Gastroesophageal sphincter (tissue), 3 donors: ENCODE data around the gene MMS22L.

Experiments
- EP300 ChIP-seq: sonication (generic); formaldehyde crosslinking; IDR thresholded peaks from one replicate; pipeline ENCODE4 v1.6.1; 2017; ENCODE audit warnings: antibody characterized with exemption, mild to moderate bottlenecking
- POLR2A ChIP-seq, 2 donors: fragments of 450-650 bp; IDR thresholded peaks; one replicate each; pipeline ENCODE4 v1.6.1; 2017; ENCODE audit warnings: antibody characterized with exemption in 2 of 2, mild to moderate bottlenecking in 2 of 2, moderate library complexity in 1 of 2
- POLR2AphosphoS5 ChIP-seq: sonication (generic); formaldehyde crosslinking; IDR thresholded peaks from one replicate; pipeline ENCODE4 v1.6.1; 2017; ENCODE audit warnings: antibody characterized with exemption
- TF ChIP-seq, protein P1 (sequence below), 4 experiments: fragments of 200-600 bp in 2 of 4; fragments of 450-650 bp in 2 of 4; sonication (generic) in 1 of 4; IDR thresholded peaks; one replicate each; pipeline ENCODE4 v1.5.1; 2017 to 2019; ENCODE audit warnings: antibody characterized with exemption in 4 of 4, mild to moderate bottlenecking in 2 of 4, moderate library complexity in 2 of 4

DNA sequence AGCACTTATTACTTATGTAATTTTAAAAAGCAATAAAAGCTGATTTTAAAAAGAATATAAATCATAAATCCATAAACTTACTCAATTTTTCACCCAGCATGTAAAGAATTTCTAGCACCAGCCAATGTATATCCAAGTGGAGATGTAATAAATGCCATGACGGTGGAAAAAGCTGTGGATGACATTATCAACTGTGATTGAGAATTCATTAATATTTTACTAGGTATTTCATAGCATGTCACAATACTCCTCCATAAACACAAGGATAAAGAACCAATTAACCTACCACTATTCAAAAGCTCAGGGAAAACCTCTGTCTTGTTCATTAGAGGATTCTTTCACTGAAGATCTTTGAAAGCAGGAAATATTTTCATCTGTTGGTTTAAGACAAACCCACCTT is 13.2 kb downstream of the MMS22L start:
- TF ChIP-seq, protein P1, sequence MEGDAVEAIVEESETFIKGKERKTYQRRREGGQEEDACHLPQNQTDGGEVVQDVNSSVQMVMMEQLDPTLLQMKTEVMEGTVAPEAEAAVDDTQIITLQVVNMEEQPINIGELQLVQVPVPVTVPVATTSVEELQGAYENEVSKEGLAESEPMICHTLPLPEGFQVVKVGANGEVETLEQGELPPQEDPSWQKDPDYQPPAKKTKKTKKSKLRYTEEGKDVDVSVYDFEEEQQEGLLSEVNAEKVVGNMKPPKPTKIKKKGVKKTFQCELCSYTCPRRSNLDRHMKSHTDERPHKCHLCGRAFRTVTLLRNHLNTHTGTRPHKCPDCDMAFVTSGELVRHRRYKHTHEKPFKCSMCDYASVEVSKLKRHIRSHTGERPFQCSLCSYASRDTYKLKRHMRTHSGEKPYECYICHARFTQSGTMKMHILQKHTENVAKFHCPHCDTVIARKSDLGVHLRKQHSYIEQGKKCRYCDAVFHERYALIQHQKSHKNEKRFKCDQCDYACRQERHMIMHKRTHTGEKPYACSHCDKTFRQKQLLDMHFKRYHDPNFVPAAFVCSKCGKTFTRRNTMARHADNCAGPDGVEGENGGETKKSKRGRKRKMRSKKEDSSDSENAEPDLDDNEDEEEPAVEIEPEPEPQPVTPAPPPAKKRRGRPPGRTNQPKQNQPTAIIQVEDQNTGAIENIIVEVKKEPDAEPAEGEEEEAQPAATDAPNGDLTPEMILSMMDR (IDR thresholded peaks at IDR 0.05) = no peak
- TF ChIP-seq POLR2A (IDR thresholded peaks at IDR 0.05) (no peak), EP300 (no peak), POLR2AphosphoS5 (no peak)
